CD4-positive, alpha-beta T cell (primary cell): ENCODE data around the gene OR51E1. TPM values are rescaled to one million over a fixed set of nuclear protein-coding genes. Genes with fewer than 3 reads are reported as not detected.

Source experiments
- ATAC-seq: fragments of 200-7000 bp; cut with Tn5 transposase; one replicate; pipeline ENCODE4 v1.10.0; 2022; ENCODE audit warnings: mild to moderate bottlenecking; ENCODE audit not compliant: poor library complexity
- CTCF ChIA-PET: fragments of 350-600 bp; sonication (Branson Sonifier 250); formaldehyde crosslinking; loops from one replicate; lab custom pipeline; 2021; ENCODE audit warnings: antibody characterized with exemption, inconsistent platforms; lab: Charles Lee
- POLR2A ChIA-PET: fragments of 350-600 bp; sonication (Branson Sonifier 250); formaldehyde crosslinking; loops from one replicate; lab custom pipeline; 2021; ENCODE audit warnings: antibody characterized with exemption, inconsistent platforms; lab: Charles Lee
- DNase-seq, 14 experiments: peaks; one replicate each; pipeline ENCODE4 v3.0.0-alpha.2; 2013 to 2020; ENCODE audit warnings: mixed read lengths in 2 of 14
- H3K27ac ChIP-seq, 2 donors: one replicate each; pipeline versions ENCODE4 v1.5.1 to v1.7.0; 2013; ENCODE audit warnings: low read length in 2 of 2, low read depth in 1 of 2, mild to moderate bottlenecking in 1 of 2
- H3K27me3 ChIP-seq, 2 experiments: 1 replicate in 1 of 2; 2 replicates in 1 of 2; pipeline versions ENCODE4 v1.6.1 to v1.7.0; 2013; ENCODE audit warnings: low read length in 2 of 2, control low read depth in 1 of 2, mild to moderate bottlenecking in 1 of 2, moderate library complexity in 1 of 2; ENCODE audit not compliant: insufficient read depth in 2 of 2, control insufficient read depth in 1 of 2
- H3K36me3 ChIP-seq: one replicate; pipeline ENCODE4 v1.6.1; 2013; ENCODE audit warnings: low read length, control low read depth; ENCODE audit not compliant: insufficient read depth
- H3K4me1 ChIP-seq: one replicate; pipeline ENCODE4 v1.6.1; 2013; ENCODE audit warnings: low read length, control low read depth; ENCODE audit not compliant: insufficient read depth
- H3K4me3 ChIP-seq: one replicate; pipeline ENCODE4 v1.5.1; 2013; ENCODE audit warnings: mild to moderate bottlenecking, low read length, moderate library complexity
- H3K9me3 ChIP-seq, 2 experiments: 1 replicate in 1 of 2; 2 replicates in 1 of 2; pipeline versions ENCODE4 v1.6.1 to v1.7.0; 2013; ENCODE audit warnings: low read length in 2 of 2, mild to moderate bottlenecking in 2 of 2, control low read depth in 1 of 2, moderate library complexity in 1 of 2; ENCODE audit not compliant: control insufficient read depth in 1 of 2, insufficient read depth in 1 of 2
- H3K27ac Mint-ChIP-seq: one replicate; pipeline ENCODE4 v1.8.0; 2020; ENCODE audit warnings: mixed read lengths
- H3K27me3 Mint-ChIP-seq: one replicate; pipeline ENCODE4 v1.8.0; 2021; ENCODE audit warnings: mixed read lengths
- H3K36me3 Mint-ChIP-seq: one replicate; pipeline ENCODE4 v1.8.0; 2021; ENCODE audit warnings: low read depth, mixed read lengths
- H3K4me1 Mint-ChIP-seq: one replicate; pipeline ENCODE4 v1.8.0; 2021; ENCODE audit warnings: low read depth, mixed read lengths
- H3K4me3 Mint-ChIP-seq: one replicate; pipeline ENCODE4 v1.8.0; 2020; ENCODE audit warnings: mild to moderate bottlenecking, mixed read lengths
- H3K9me3 Mint-ChIP-seq: one replicate; pipeline ENCODE4 v1.8.0; 2020; ENCODE audit warnings: mixed read lengths
- CTCF ChIP-seq: fragments of 200-600 bp; IDR thresholded peaks from one replicate; pipeline ENCODE4 v1.8.0; 2022; ENCODE audit warnings: antibody characterized with exemption, mild to moderate bottlenecking
- intact Hi-C, 2 experiments: fragments of 100-400 bp; cut with DNase I in 1 of 2; cut with micrococcal nuclease in 1 of 2; formaldehyde crosslinking; loops; one replicate each; pipeline versions ENCODE4 v1.15.1 to v1.9.0; 2023 to 2025; cut with DNase I, micrococcal nuclease
- total RNA-seq, 174 experiments: library from RNA in 2 of 174; stranded (reverse) in 2 of 174; gene quantifications; one replicate each; pipeline ENCODE4 v1.2.3 and lab custom pipeline; 2021 to 2026

Gene OR51E1
- total RNA-seq, 2 experiments from 2014 or later: not detected

GRCh38 chr11:4645974-4646373 is 2.2 kb downstream of the OR51E1 start:
- Histone ChIP-seq H3K36me3 (no peaks in the 10 kb centered on the region), H3K27me3 (peaks cover 4 to 6% of the 10 kb centered on the region in 2 experiments), H3K27ac (no peak overlapping the region), H3K4me3 (no peak overlapping the region), H3K4me1 (no peaks in the 10 kb centered on the region), H3K9me3 (no peaks in the 10 kb centered on the region)
- H3K4me3 Mint-ChIP-seq: no peak overlapping the region
- ChIA-PET POLR2A (no interaction called here), CTCF (interaction anchor here (0.5 kb wide), 1 partner anchor 71 kb away, joined by 3 read pairs; no protein-coding TSS in a partner anchor)
- no peaks in the 10 kb centered on the region for H3K9me3 Mint-ChIP-seq
- TF ChIP-seq CTCF: no peak
- H3K27ac Mint-ChIP-seq: no peak overlapping the region
- DNase-seq (no peak), ATAC-seq (no peak)
- H3K27me3 Mint-ChIP-seq: peaks cover 35% of the 10 kb centered on the region
- intact Hi-C loops: no loop called here
- no peaks in the 10 kb centered on the region for H3K36me3 Mint-ChIP-seq
- H3K4me1 Mint-ChIP-seq: no peaks in the 10 kb centered on the region

GRCh38 chr11:4647766-4648165 is 4.0 kb downstream of the OR51E1 start:
- Mint-ChIP-seq H3K27ac (no peak overlapping the region), H3K9me3 (no peaks in the 10 kb centered on the region), H3K27me3 (peaks cover 19% of the 10 kb centered on the region), H3K4me1 (no peaks in the 10 kb centered on the region), H3K36me3 (no peaks in the 10 kb centered on the region), H3K4me3 (no peak overlapping the region)
- DNase-seq (no peak), ATAC-seq (no peak)
- no peak overlapping the region for H3K4me3 ChIP-seq
- H3K4me1 ChIP-seq: no peaks in the 10 kb centered on the region
- no peak for TF ChIP-seq CTCF
- H3K9me3 ChIP-seq: no peaks in the 10 kb centered on the region
- H3K27me3 ChIP-seq: peaks cover 0 to under 1% of the 10 kb centered on the region in 2 experiments
- H3K27ac ChIP-seq: no peak overlapping the region
- H3K36me3 ChIP-seq: no peaks in the 10 kb centered on the region
- POLR2A ChIA-PET: interaction anchor here (0.6 kb wide), 3 partner anchors 1132 to 1195 kb away, joined by 3 to 4 read pairs (median 3); no protein-coding TSS in a partner anchor
- CTCF ChIA-PET: no interaction called here
- intact Hi-C loops: no loop called here

DNA sequence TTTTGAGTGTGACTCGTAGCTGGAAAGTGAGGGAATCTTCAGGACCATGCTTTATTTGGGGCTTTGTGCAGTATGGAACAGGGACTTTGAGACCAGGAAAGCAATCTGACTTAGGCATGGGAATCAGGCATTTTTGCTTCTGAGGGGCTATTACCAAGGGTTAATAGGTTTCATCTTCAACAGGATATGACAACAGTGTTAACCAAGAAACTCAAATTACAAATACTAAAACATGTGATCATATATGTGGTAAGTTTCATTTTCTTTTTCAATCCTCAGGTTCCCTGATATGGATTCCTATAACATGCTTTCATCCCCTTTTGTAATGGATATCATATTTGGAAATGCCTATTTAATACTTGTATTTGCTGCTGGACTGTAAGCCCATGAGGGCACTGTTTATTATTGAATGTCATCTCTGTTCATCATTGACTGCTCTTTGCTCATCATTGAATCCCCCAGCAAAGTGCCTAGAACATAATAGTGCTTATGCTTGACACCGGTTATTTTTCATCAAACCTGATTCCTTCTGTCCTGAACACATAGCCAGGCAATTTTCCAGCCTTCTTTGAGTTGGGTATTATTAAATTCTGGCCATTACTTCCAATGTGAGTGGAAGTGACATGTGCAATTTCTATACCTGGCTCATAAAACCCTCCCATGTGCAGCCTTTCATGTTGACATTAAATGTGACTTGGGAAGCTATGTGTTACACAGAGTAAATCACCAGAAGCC is 11.0 kb downstream of the OR51E1 start:
- no peaks in the 10 kb centered on the region for H3K27me3 ChIP-seq
- no peaks in the 10 kb centered on the region for H3K9me3 ChIP-seq
- DNase-seq (no peak), ATAC-seq (no peak)
- intact Hi-C loops: no loop called here
- no peaks in the 10 kb centered on the region for H3K9me3 Mint-ChIP-seq
- H3K27me3 Mint-ChIP-seq: peaks cover 20% of the 10 kb centered on the region
- ChIA-PET POLR2A (no interaction called here), CTCF (no interaction called here)
- H3K27ac Mint-ChIP-seq: no peak overlapping the region
- H3K36me3 Mint-ChIP-seq: no peaks in the 10 kb centered on the region
- H3K27ac ChIP-seq: no peak overlapping the region
- H3K4me3 ChIP-seq: no peak overlapping the region
- no peaks in the 10 kb centered on the region for H3K4me1 Mint-ChIP-seq
- no peak overlapping the region for H3K4me3 Mint-ChIP-seq
- TF ChIP-seq CTCF: no peak
- no peaks in the 10 kb centered on the region for H3K36me3 ChIP-seq
- no peaks in the 10 kb centered on the region for H3K4me1 ChIP-seq
